SU-DHL-6 (cell line): ENCODE results near the gene MSTN.

Experiments
- H2AFZ ChIP-seq: fragments of 200-600 bp; sonication (generic); 2 replicates; pipeline ENCODE4 v1.6.1; 2014; ENCODE audit warnings: low read depth, mild to moderate bottlenecking, moderate library complexity, mixed read lengths, antibody characterized with exemption, low read length; ENCODE audit not compliant: severe bottlenecking
- H3F3A ChIP-seq: fragments of 200-600 bp; shearing (Covaris generic); 2 replicates; pipeline ENCODE4 v1.6.0; 2016; ENCODE audit warnings: antibody characterized with exemption, mild to moderate bottlenecking; ENCODE audit not compliant: insufficient read depth
- H3K27ac ChIP-seq: fragments of 200-600 bp; sonication (generic); 2 replicates; pipeline ENCODE4 v1.5.1; 2016; ENCODE audit warnings: low read depth, mild to moderate bottlenecking, low read length, moderate library complexity, mixed read lengths
- H3K27me3 ChIP-seq: fragments of 200-600 bp; sonication (generic), shearing (Covaris generic); 2 replicates; pipeline ENCODE4 v1.6.0; 2014; ENCODE audit warnings: mild to moderate bottlenecking, low read length
- H3K36me3 ChIP-seq: fragments of 200-600 bp; sonication (generic); 2 replicates; pipeline ENCODE4 v1.6.1; 2014; ENCODE audit warnings: mild to moderate bottlenecking, low read length, mixed read lengths
- H3K4me2 ChIP-seq: fragments of 300-600, 200-600 bp; shearing (Covaris generic), sonication (generic); 2 replicates; pipeline ENCODE4 v1.6.0; 2014; ENCODE audit warnings: low read length, low read depth, mild to moderate bottlenecking; ENCODE audit not compliant: poor library complexity, severe bottlenecking
- H3K4me3 ChIP-seq: fragments of 200-600 bp; sonication (generic); 2 replicates; pipeline ENCODE4 v1.5.1; 2014; ENCODE audit warnings: antibody characterized with exemption, low read length, mild to moderate bottlenecking, mixed read lengths; ENCODE audit not compliant: insufficient read depth, poor library complexity, severe bottlenecking
- H3K79me2 ChIP-seq: fragments of 200-600 bp; sonication (generic); 2 replicates; pipeline ENCODE4 v1.6.1; 2014; ENCODE audit warnings: mild to moderate bottlenecking, low read length, moderate library complexity; ENCODE audit not compliant: insufficient read depth
- H3K9ac ChIP-seq: fragments of 200-600 bp; sonication (generic); 2 replicates; pipeline ENCODE4 v1.7.0; 2014; ENCODE audit warnings: mild to moderate bottlenecking, low read length
- H3K9me2 ChIP-seq: fragments of 200-600 bp; sonication (generic); replicated peaks from 2 replicates; pipeline ENCODE4 v1.6.1; 2014; ENCODE audit warnings: low read length; ENCODE audit not compliant: insufficient read depth
- H3K9me3 ChIP-seq: fragments of 200-600 bp; sonication (generic); 2 replicates; pipeline ENCODE4 v1.6.1; 2014; ENCODE audit warnings: low read length, mixed read lengths; ENCODE audit not compliant: insufficient read depth
- H4K20me1 ChIP-seq: fragments of 200-600 bp; sonication (generic); 2 replicates; pipeline ENCODE4 v1.6.1; 2014; ENCODE audit warnings: low read depth, mild to moderate bottlenecking, antibody characterized with exemption, low read length, moderate library complexity, mixed read lengths
- EZH2phosphoT487 ChIP-seq: fragments of 200-600 bp; sonication (generic), shearing (Covaris generic); conservative IDR thresholded peaks from 2 replicates; pipeline ENCODE4 v1.6.1; 2018; ENCODE audit warnings: mild to moderate bottlenecking, antibody characterized with exemption, low read length, moderate library complexity, mixed read lengths
- TF ChIP-seq, protein P1 (sequence below): fragments of 200-600 bp; sonication (generic); IDR thresholded peaks from one replicate; pipeline ENCODE4 v1.5.1; 2017; ENCODE audit warnings: antibody characterized with exemption, mild to moderate bottlenecking, low read length, moderate library complexity; ENCODE audit not compliant: insufficient read depth, poor library complexity, severe bottlenecking

Gene MSTN

DNA sequence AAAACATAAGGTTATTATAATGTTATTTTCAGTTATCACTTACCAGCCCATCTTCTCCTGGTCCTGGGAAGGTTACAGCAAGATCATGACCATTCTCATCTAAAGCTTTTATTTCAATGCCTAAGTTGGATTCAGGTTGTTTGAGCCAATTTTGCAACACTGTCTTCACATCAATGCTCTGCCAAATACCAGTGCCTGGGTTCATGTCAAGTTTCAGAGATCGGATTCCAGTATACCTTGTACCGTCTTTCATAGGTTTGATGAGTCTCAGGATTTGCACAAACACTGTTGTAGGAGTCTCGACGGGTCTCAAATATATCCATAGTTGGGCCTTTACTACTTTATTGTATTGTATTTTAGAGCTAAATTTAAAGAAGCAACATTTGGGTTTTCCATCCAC is 2.5 kb downstream of the MSTN start:
- no peaks in the 10 kb centered on the region for H3K79me2 ChIP-seq
- no peaks in the 10 kb centered on the region for H3K9me3 ChIP-seq
- no peaks in the 10 kb centered on the region; the same call in 1 of the 2 replicates for H3F3A ChIP-seq
- no peaks in the 10 kb centered on the region for H3K36me3 ChIP-seq
- H3K9ac ChIP-seq, result no peak overlapping the region
- no peaks in the 10 kb centered on the region for H4K20me1 ChIP-seq
- no peaks in the 10 kb centered on the region for H3K9me2 ChIP-seq
- no peak overlapping the region for H3K4me3 ChIP-seq
- no peak for TF ChIP-seq EZH2phosphoT487
- TF ChIP-seq, protein P1, sequence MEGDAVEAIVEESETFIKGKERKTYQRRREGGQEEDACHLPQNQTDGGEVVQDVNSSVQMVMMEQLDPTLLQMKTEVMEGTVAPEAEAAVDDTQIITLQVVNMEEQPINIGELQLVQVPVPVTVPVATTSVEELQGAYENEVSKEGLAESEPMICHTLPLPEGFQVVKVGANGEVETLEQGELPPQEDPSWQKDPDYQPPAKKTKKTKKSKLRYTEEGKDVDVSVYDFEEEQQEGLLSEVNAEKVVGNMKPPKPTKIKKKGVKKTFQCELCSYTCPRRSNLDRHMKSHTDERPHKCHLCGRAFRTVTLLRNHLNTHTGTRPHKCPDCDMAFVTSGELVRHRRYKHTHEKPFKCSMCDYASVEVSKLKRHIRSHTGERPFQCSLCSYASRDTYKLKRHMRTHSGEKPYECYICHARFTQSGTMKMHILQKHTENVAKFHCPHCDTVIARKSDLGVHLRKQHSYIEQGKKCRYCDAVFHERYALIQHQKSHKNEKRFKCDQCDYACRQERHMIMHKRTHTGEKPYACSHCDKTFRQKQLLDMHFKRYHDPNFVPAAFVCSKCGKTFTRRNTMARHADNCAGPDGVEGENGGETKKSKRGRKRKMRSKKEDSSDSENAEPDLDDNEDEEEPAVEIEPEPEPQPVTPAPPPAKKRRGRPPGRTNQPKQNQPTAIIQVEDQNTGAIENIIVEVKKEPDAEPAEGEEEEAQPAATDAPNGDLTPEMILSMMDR, result no peak
- H3K27me3 ChIP-seq, result no peaks in the 10 kb centered on the region
- no peak overlapping the region for H2AFZ ChIP-seq
- no peak overlapping the region for H3K4me2 ChIP-seq
- H3K27ac ChIP-seq, result no peak overlapping the region

- Histone ChIP-seq H3K4me2 (no peak overlapping the region), H3K9me3 (no peaks in the 10 kb centered on the region), H3K4me3 (no peak overlapping the region), H3F3A (no peaks in the 10 kb centered on the region; the same call in 1 of the 2 replicates), H3K79me2 (no peaks in the 10 kb centered on the region), H2AFZ (no peak overlapping the region), H3K36me3 (no peaks in the 10 kb centered on the region), H3K9me2 (no peaks in the 10 kb centered on the region), H4K20me1 (no peaks in the 10 kb centered on the region), H3K27ac (no peak overlapping the region), H3K9ac (no peak overlapping the region), H3K27me3 (no peaks in the 10 kb centered on the region)
- TF ChIP-seq, protein P1, result no peak
These were observed 9.1 kb downstream of the MSTN start for GRCh38 chr2:190053426-190053825.

- Histone ChIP-seq H3K27ac (no peak overlapping the region), H3K79me2 (no peaks in the 10 kb centered on the region), H2AFZ (no peak overlapping the region)
These were observed 10.2 kb downstream of the MSTN start for GRCh38 chr2:190052307-190052706.

More at GRCh38 chr2:190052307-190052706, 10.2 kb downstream of the MSTN start:
- H3K27me3 ChIP-seq, result no peaks in the 10 kb centered on the region
- H3K4me2 ChIP-seq, result no peak overlapping the region
- H4K20me1 ChIP-seq, result no peaks in the 10 kb centered on the region
- no peaks in the 10 kb centered on the region for H3K9me3 ChIP-seq
- H3K9ac ChIP-seq, result no peak overlapping the region
- TF ChIP-seq EZH2phosphoT487, result no peak
- TF ChIP-seq, protein P1, result no peak
- no peak overlapping the region for H3K4me3 ChIP-seq
- H3F3A ChIP-seq, result no peaks in the 10 kb centered on the region; the same call in 1 of the 2 replicates
- H3K9me2 ChIP-seq, result no peaks in the 10 kb centered on the region
- no peaks in the 10 kb centered on the region for H3K36me3 ChIP-seq
